Measurements from ENCODE around the gene NME3. TPM values are rescaled to one million over a fixed set of nuclear protein-coding genes. Genes with fewer than 3 reads are reported as not detected.

Gene NME3
- total and polyA plus RNA-seq, 9 of the 15 experiments (the other 6 are each of a cell fraction or from before 2014, with no cell fraction given): 0.68 to 76.3 (median 11.5) TPM

GRCh38 chr16:1763521-1764511, 7.5 kb downstream of the NME3 start (continued):
- TF ChIP-seq ZNF740 (CRISPR knock-in tag; IDR thresholded peaks at IDR 0.05) (no peak), ZNF740 (tag; IDR thresholded peaks at IDR 0.05) (no peak), NONO (IDR thresholded peaks at IDR 0.05; ENCODE audit: low read depth in 2 of 2, low read length in 1 of 2) (no peak), NCOR1 (IDR thresholded peaks at IDR 0.05) (no peak), CBX2 (IDR thresholded peaks at IDR 0.05; ENCODE audit: insufficient read depth, low read length, poor library complexity, severe bottlenecking) (no peak), ESRRB (CRISPR knock-in tag; IDR thresholded peaks at IDR 0.05; ENCODE audit: borderline replicate concordance) (no peak), LEF1 (IDR thresholded peaks at IDR 0.05) (no peak), TFAP4 (CRISPR knock-in tag; IDR thresholded peaks at IDR 0.05; ENCODE audit: borderline replicate concordance) (peak; percentile 56; the same call in 1 of the 2 replicates), GTF2E2 (tag; IDR thresholded peaks at IDR 0.05) (no peak), TAF15 (IDR thresholded peaks at IDR 0.05; ENCODE audit: low read depth, low read length) (no peak), SMC3 (conservative IDR thresholded peaks at IDR 0.05; ENCODE audit: insufficient read depth, low read depth, low read length) (peak; percentile 34; the same call in 1 of the 2 replicates), THAP12 (CRISPR knock-in tag; IDR thresholded peaks at IDR 0.05) (no peak), CHAMP1 (IDR thresholded peaks at IDR 0.05) (no peak), SIN3A (IDR thresholded peaks at IDR 0.05; ENCODE audit: borderline replicate concordance in 2 of 2, control insufficient read depth in 1 of 2, low read depth in 2 of 2, low read length in 2 of 2) (no peak), ATF2 (CRISPR knock-in tag; IDR thresholded peaks at IDR 0.05) (no peak)
